PC-9 (cell line): ENCODE results near the gene NKAPL. TPM values are rescaled to one million over a fixed set of nuclear protein-coding genes. Genes with fewer than 3 reads are reported as not detected.

Experiments used
- BruUV-seq: library from RNA; stranded (reverse); fragments of 400-500 nt; replicated peaks from 2 replicates; lab custom pipeline; 2021; lab: Mats Ljungman, UMichigan
- CTCF ChIA-PET: fragments of 300-600 bp; sonication (Branson Sonifier 250); formaldehyde crosslinking; loops from one replicate; lab custom pipeline; 2022; ENCODE audit warnings: antibody characterized with exemption; lab: Charles Lee
- POLR2A ChIA-PET: fragments of 300-600 bp; sonication (Branson Sonifier 250); formaldehyde crosslinking; loops from one replicate; lab custom pipeline; 2022; ENCODE audit warnings: antibody characterized with exemption; ENCODE audit not compliant: unreplicated experiment; lab: Charles Lee
- DNase-seq, 2 experiments: peaks; one replicate each; pipeline versions ENCODE4 v3.0.0 to v3.0.0-alpha.2; 2015 to 2022; ENCODE audit warnings: mixed read lengths in 1 of 2
- H2AFZ ChIP-seq: fragments of 200-600 bp; sonication (generic); 2 replicates; pipeline ENCODE4 v1.8.1; 2017; ENCODE audit warnings: antibody characterized with exemption
- H3F3A ChIP-seq: fragments of 200-600 bp; sonication (generic); 2 replicates; pipeline ENCODE4 v1.8.1; 2017; ENCODE audit warnings: antibody characterized with exemption, mild to moderate bottlenecking, low read depth; ENCODE audit not compliant: insufficient read depth
- H3K27ac ChIP-seq: fragments of 200-600 bp; sonication (generic); 2 replicates; pipeline ENCODE4 v1.6.1; 2016; ENCODE audit warnings: mixed run types
- H3K27me3 ChIP-seq: fragments of 200-600 bp; sonication (generic); 2 replicates; pipeline ENCODE4 v1.6.1; 2016; ENCODE audit warnings: low read depth, mixed run types; ENCODE audit not compliant: insufficient read depth
- H3K36me3 ChIP-seq: fragments of 200-600 bp; sonication (generic); 2 replicates; pipeline ENCODE4 v1.6.1; 2016; ENCODE audit warnings: low read depth, mixed run types
- H3K4me1 ChIP-seq: fragments of 200-600 bp; sonication (generic); replicated peaks from 2 replicates; pipeline ENCODE4 v1.6.1; 2016; ENCODE audit warnings: mixed run types; ENCODE audit not compliant: insufficient read depth
- H3K4me2 ChIP-seq: fragments of 200-600 bp; sonication (generic); 2 replicates; pipeline ENCODE4 v1.6.1; 2017; ENCODE audit warnings: mixed run types
- H3K4me3 ChIP-seq: fragments of 200-600 bp; sonication (generic); 2 replicates; pipeline ENCODE4 v1.6.1; 2016; ENCODE audit warnings: mixed run types
- H3K79me2 ChIP-seq: fragments of 200-600 bp; sonication (generic); 2 replicates; pipeline ENCODE4 v1.6.1; 2017; ENCODE audit warnings: low read depth, mixed run types
- H3K9me2 ChIP-seq: fragments of 200-600 bp; sonication (generic); 2 replicates; pipeline ENCODE4 v1.8.1; 2017; ENCODE audit warnings: mild to moderate bottlenecking; ENCODE audit not compliant: insufficient read depth
- H3K9me3 ChIP-seq: fragments of 200-600 bp; sonication (generic); 2 replicates; pipeline ENCODE4 v1.8.1; 2016; ENCODE audit warnings: low read depth; ENCODE audit not compliant: insufficient read depth
- H4K20me1 ChIP-seq: fragments of 200-600 bp; sonication (generic); 2 replicates; pipeline ENCODE4 v1.8.1; 2017; ENCODE audit not compliant: insufficient read depth
- CTCF ChIP-seq: fragments of 200-600 bp; sonication (generic); conservative IDR thresholded peaks from 2 replicates; pipeline ENCODE4 v1.6.1; 2017; ENCODE audit warnings: mixed run types, antibody characterized with exemption, mild to moderate bottlenecking, moderate library complexity
- EZH2 ChIP-seq: fragments of 200-600 bp; sonication (generic); IDR thresholded peaks from 2 replicates; pipeline ENCODE4 v1.8.0; 2017; ENCODE audit warnings: antibody characterized with exemption, low read depth
- intact Hi-C: fragments of 100-400 bp; cut with micrococcal nuclease; formaldehyde crosslinking; loops from one replicate; pipeline ENCODE4 v1.10.0; 2022; ENCODE audit not compliant: unreplicated experiment
- total RNA-seq: library from RNA; stranded (reverse); gene quantifications from 2 replicates; pipeline ENCODE4 v1.2.3, GENCODE V29; 2021

Gene NKAPL
- total RNA-seq, 1 experiment from 2014 or later, result not detected

- POLR2A ChIA-PET, result no interaction called here
- no peak for TF ChIP-seq CTCF
- TF ChIP-seq EZH2, result no peak
Observed at GRCh38 chr6:28220257-28221133, 38.6 kb upstream of the NKAPL start.

GRCh38 chr6:28224131-28225055 lies 34.7 kb upstream of the NKAPL start:
- CTCF ChIA-PET, result no interaction called here
- Histone ChIP-seq H3K4me2 (peak overlapping the region; percentile 94), H3K9me3 (no peaks in the 10 kb centered on the region), H3K9me2 (no peaks in the 10 kb centered on the region), H2AFZ (peak overlapping the region; percentile 92), H3K27ac (peak overlapping the region; percentile 33; the same call in 1 of the 2 replicates), H3K4me3 (peak overlapping the region; percentile 79), H3K27me3 (no peaks in the 10 kb centered on the region), H3K79me2 (peaks cover 17% of the 10 kb centered on the region), H4K20me1 (no peaks in the 10 kb centered on the region), H3K4me1 (peaks cover 18% of the 10 kb centered on the region), H3K36me3 (peaks cover 6% of the 10 kb centered on the region), H3F3A (no peaks in the 10 kb centered on the region)
- no peak for DNase-seq
- POLR2A ChIA-PET, result interaction anchor here (0.6 to 0.7 kb wide), 3 partner anchors 10 to 1860 kb away, joined by 3 to 23 read pairs (median 5); no protein-coding TSS in a partner anchor
- TF ChIP-seq EZH2, result no peak
- TF ChIP-seq CTCF, result no peak
- intact Hi-C loops, result loop anchor here (1.0 to 5.0 kb wide), 4 partner anchors 28 to 133 kb away; partner anchors contain the start of genes ZKSCAN4 and ZKSCAN8
- TSS peak; percentile 70 for BruUV-seq

More at GRCh38 chr6:28220257-28221133, 38.6 kb upstream of the NKAPL start:
- Histone ChIP-seq H4K20me1 (no peaks in the 10 kb centered on the region), H3K36me3 (no peaks in the 10 kb centered on the region), H3K4me3 (no peak overlapping the region), H3K27me3 (no peaks in the 10 kb centered on the region), H2AFZ (no peak overlapping the region), H3K9me2 (no peaks in the 10 kb centered on the region), H3F3A (0 out of 2 replicates have a peak, but pooled peaks cover 11% of the 10 kb centered on the region), H3K27ac (no peak overlapping the region), H3K79me2 (peaks cover under 1% of the 10 kb centered on the region; the same call in 1 of the 2 replicates), H3K4me2 (no peak overlapping the region), H3K9me3 (no peaks in the 10 kb centered on the region), H3K4me1 (peaks cover 14% of the 10 kb centered on the region)
- CTCF ChIA-PET, result no interaction called here
- no peak for DNase-seq
- BruUV-seq, result no TSS peak
- intact Hi-C loops, result no loop called here
